Peyer's patch (tissue), 4 donors: ENCODE results near the gene TLR5.

ENCODE experiments used
- POLR2A ChIP-seq, 2 donors: fragments of 450-650 bp; IDR thresholded peaks; one replicate each; pipeline ENCODE4 v1.5.1; 2017; ENCODE audit warnings: antibody characterized with exemption in 2 of 2, mild to moderate bottlenecking in 2 of 2, moderate library complexity in 2 of 2
- TF ChIP-seq, protein P1 (sequence below), 6 experiments: fragments of 450-650 bp in 4 of 6; fragments of 200-600 bp in 2 of 6; sonication (generic) in 1 of 6; IDR thresholded peaks; one replicate each; pipeline ENCODE4 v1.5.1; 2017 to 2019; ENCODE audit warnings: antibody characterized with exemption in 6 of 6, mild to moderate bottlenecking in 3 of 6, moderate library complexity in 1 of 6

GRCh38 chr1:223114871-223115270, 28.2 kb downstream of the TLR5 start:
- no peak for TF ChIP-seq POLR2A (IDR thresholded peaks at IDR 0.05)
- TF ChIP-seq, protein P1, sequence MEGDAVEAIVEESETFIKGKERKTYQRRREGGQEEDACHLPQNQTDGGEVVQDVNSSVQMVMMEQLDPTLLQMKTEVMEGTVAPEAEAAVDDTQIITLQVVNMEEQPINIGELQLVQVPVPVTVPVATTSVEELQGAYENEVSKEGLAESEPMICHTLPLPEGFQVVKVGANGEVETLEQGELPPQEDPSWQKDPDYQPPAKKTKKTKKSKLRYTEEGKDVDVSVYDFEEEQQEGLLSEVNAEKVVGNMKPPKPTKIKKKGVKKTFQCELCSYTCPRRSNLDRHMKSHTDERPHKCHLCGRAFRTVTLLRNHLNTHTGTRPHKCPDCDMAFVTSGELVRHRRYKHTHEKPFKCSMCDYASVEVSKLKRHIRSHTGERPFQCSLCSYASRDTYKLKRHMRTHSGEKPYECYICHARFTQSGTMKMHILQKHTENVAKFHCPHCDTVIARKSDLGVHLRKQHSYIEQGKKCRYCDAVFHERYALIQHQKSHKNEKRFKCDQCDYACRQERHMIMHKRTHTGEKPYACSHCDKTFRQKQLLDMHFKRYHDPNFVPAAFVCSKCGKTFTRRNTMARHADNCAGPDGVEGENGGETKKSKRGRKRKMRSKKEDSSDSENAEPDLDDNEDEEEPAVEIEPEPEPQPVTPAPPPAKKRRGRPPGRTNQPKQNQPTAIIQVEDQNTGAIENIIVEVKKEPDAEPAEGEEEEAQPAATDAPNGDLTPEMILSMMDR (IDR thresholded peaks at IDR 0.05), result no peak
